Astrocyte of the spinal cord (primary cell): ENCODE data around the gene CYP2S1.

ENCODE experiments used
- DNase-seq: peaks from one replicate; pipeline ENCODE4 v3.0.0; 2011; ENCODE audit warnings: low read depth, low spot score
- H3K4me3 ChIP-seq: 2 replicates; pipeline ENCODE4 v1.5.1; 2011; ENCODE audit warnings: low read depth, mild to moderate bottlenecking, low read length, moderate library complexity
- CTCF ChIP-seq: IDR thresholded peaks from 2 replicates; pipeline ENCODE4 v1.5.1; 2012; ENCODE audit warnings: low read depth, mild to moderate bottlenecking, low read length, inconsistent platforms
- in situ Hi-C: cut with HindIII; loops from 2 replicates; pipeline ENCODE4 v1.10.0; 2017; ENCODE audit warnings: low sequenced_read_pairs

Gene CYP2S1

GRCh38 chr19:41220811-41221210, 27.8 kb downstream of the CYP2S1 start:
- peak overlapping the region; percentile 86 for H3K4me3 ChIP-seq
- in situ Hi-C loops: no loop called here

GRCh38 chr19:41221514-41222205, 28.6 kb downstream of the CYP2S1 start:
- no peak for DNase-seq
- no peak overlapping the region for H3K4me3 ChIP-seq

More at GRCh38 chr19:41220811-41221210, 27.8 kb downstream of the CYP2S1 start:
- no peak for TF ChIP-seq CTCF
- no peak for DNase-seq

GRCh38 chr19:41222240-41222639, 29.2 kb downstream of the CYP2S1 start:
- H3K4me3 ChIP-seq: no peak overlapping the region
- TF ChIP-seq CTCF: no peak
- no peak for DNase-seq
- in situ Hi-C loops: no loop called here

More at GRCh38 chr19:41221514-41222205, 28.6 kb downstream of the CYP2S1 start:
- TF ChIP-seq CTCF: no peak
- in situ Hi-C loops: no loop called here

- no peak for TF ChIP-seq CTCF
- in situ Hi-C loops: no loop called here
- DNase-seq: peak; percentile 89
- no peak overlapping the region for H3K4me3 ChIP-seq
Observed at GRCh38 chr19:41223431-41224234, 30.6 kb downstream of the CYP2S1 start.

GRCh38 chr19:41224632-41225031, 31.6 kb downstream of the CYP2S1 start:
- in situ Hi-C loops: no loop called here
- TF ChIP-seq CTCF: no peak
- no peak overlapping the region for H3K4me3 ChIP-seq
- DNase-seq: no peak

GRCh38 chr19:41225238-41226052, 32.4 kb downstream of the CYP2S1 start:
- peak; percentile 98 for DNase-seq
- TF ChIP-seq CTCF: no peak
- in situ Hi-C loops: no loop called here
- H3K4me3 ChIP-seq: peak overlapping the region; percentile 18
